ENCODE measurements around the gene USP15. TPM values are rescaled to one million over a fixed set of nuclear protein-coding genes. Genes with fewer than 3 reads are reported as not detected.

USP15 gene
- total and polyA plus RNA-seq, 2 of the 4 experiments (the other 2 are of a cell fraction), result 28.5 to 49.6 TPM

DNA sequence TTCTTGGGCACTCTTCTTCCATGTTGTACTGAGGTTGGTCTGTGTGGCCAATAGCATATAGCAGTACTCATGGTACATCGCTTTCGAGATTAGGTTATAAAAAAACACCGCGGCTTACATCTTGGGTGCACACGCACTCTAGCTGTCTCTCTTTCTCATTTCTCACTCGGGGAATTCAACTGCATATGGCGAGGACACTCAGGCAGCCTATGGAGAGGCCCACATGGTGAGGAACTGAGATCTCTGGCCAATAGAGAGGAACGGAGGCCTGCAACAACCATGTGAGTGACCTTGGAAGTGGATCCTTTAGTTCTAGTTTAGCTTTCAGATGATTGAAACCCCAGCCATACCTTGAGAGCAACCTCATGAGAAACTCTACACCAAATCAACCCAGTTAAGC, 45.6 kb downstream of the USP15 start:
- Histone ChIP-seq H2AK9ac (replicated peaks; ENCODE audit: low read depth, low read length, poor library complexity) (no peak overlapping the region), H4K8ac (ENCODE audit: low read depth in 2 of 2, low read length in 2 of 2) (no peak overlapping the region), H3K27me3 (ENCODE audit: control insufficient read depth, insufficient read depth, low read length) (no peaks in the 10 kb centered on the region), H3K9me1 (ENCODE audit: insufficient read depth, low read length) (peaks cover 3% of the 10 kb centered on the region; the same call in 1 of the 2 replicates), H3K18ac (ENCODE audit: low read depth, low read length) (no peak overlapping the region), H3K56ac (ENCODE audit: extremely low read depth, insufficient read depth, low read length) (no peak overlapping the region), H2BK15ac (ENCODE audit: low read depth, low read length) (no peak overlapping the region), H2BK120ac (ENCODE audit: low read depth, low read length) (no peak overlapping the region), H4K91ac (ENCODE audit: insufficient read depth, low read depth, low read length) (no peak overlapping the region), H2AFZ (replicated peaks; ENCODE audit: low read length, poor library complexity) (no peak overlapping the region), H2BK20ac (ENCODE audit: low read depth, low read length) (no peak overlapping the region), H3K27ac (ENCODE audit: insufficient read depth, low read length) (no peak overlapping the region), H4K5ac (ENCODE audit: low read depth, low read length) (no peak overlapping the region), H4K20me1 (ENCODE audit: insufficient read depth, low read length) (no peaks in the 10 kb centered on the region), H3K14ac (replicated peaks; ENCODE audit: low read depth, low read length) (no peak overlapping the region), H2AK5ac (ENCODE audit: low read depth, low read length) (no peak overlapping the region), H3K79me1 (ENCODE audit: low read depth in 1 of 2, low read length in 2 of 2) (peaks cover 18 to 32% of the 10 kb centered on the region in 2 experiments), H3K9me3 (ENCODE audit: control insufficient read depth, insufficient read depth, low read length) (peaks cover 5% of the 10 kb centered on the region; the same call in 1 of the 2 replicates), H2BK5ac (ENCODE audit: low read depth, low read length, poor library complexity, severe bottlenecking) (no peak overlapping the region), H3K4me2 (ENCODE audit: low read depth, low read length) (no peak overlapping the region), H3K4ac (ENCODE audit: low read depth, low read length) (no peak overlapping the region), H3K36me3 (ENCODE audit: control insufficient read depth, insufficient read depth, low read length) (peaks cover 14% of the 10 kb centered on the region), H3K23ac (ENCODE audit: low read depth, low read length) (no peak overlapping the region), H3K9ac (ENCODE audit: low read depth, low read length) (no peak overlapping the region), H3K4me1 (ENCODE audit: control insufficient read depth, insufficient read depth, low read length) (no peaks in the 10 kb centered on the region), H3K4me3 (ENCODE audit: insufficient read depth, low read depth, low read length) (no peak overlapping the region)
- no CpG with 5 or more reads among the region's 8 CpGs for WGBS, 2 experiments (ENCODE audit: extremely low coverage in 2 of 2, insufficient read length in 1 of 2)
- CTCF ChIA-PET, result no interaction called here
- in situ Hi-C loops (cut with MboI; ENCODE audit: low sequenced_read_pairs), result no loop called here
- intact Hi-C loops (cut with micrococcal nuclease), result no loop called here
- no TSS peak for BruUV-seq (replicated peaks)
- no peak for TF ChIP-seq CHD1 (IDR thresholded peaks at IDR 0.05; ENCODE audit: low read depth, low read length)
- TF ChIP-seq, protein P1, sequence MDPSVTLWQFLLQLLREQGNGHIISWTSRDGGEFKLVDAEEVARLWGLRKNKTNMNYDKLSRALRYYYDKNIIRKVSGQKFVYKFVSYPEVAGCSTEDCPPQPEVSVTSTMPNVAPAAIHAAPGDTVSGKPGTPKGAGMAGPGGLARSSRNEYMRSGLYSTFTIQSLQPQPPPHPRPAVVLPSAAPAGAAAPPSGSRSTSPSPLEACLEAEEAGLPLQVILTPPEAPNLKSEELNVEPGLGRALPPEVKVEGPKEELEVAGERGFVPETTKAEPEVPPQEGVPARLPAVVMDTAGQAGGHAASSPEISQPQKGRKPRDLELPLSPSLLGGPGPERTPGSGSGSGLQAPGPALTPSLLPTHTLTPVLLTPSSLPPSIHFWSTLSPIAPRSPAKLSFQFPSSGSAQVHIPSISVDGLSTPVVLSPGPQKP (IDR thresholded peaks at IDR 0.05; ENCODE audit: borderline replicate concordance, low read depth, low read length), result no peak
- TF ChIP-seq NFE2L2 (IDR thresholded peaks at IDR 0.05; ENCODE audit: low read depth, low read length), result no peak
- TF ChIP-seq MAZ (IDR thresholded peaks at IDR 0.05; ENCODE audit: borderline replicate concordance, low read depth, low read length), result no peak
- TF ChIP-seq MAFK (IDR thresholded peaks at IDR 0.05; ENCODE audit: low read depth, low read length), result no peak
- TF ChIP-seq, protein P2, sequence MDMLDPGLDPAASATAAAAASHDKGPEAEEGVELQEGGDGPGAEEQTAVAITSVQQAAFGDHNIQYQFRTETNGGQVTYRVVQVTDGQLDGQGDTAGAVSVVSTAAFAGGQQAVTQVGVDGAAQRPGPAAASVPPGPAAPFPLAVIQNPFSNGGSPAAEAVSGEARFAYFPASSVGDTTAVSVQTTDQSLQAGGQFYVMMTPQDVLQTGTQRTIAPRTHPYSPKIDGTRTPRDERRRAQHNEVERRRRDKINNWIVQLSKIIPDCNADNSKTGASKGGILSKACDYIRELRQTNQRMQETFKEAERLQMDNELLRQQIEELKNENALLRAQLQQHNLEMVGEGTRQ (IDR thresholded peaks at IDR 0.05; ENCODE audit: low read depth, low read length), result no peak
- no peak for TF ChIP-seq CEBPB (IDR thresholded peaks at IDR 0.05; ENCODE audit: low read depth, low read length)
- no peak for TF ChIP-seq MXI1 (IDR thresholded peaks at IDR 0.05; ENCODE audit: borderline replicate concordance, low read depth, low read length)
- no peak for TF ChIP-seq BHLHE40 (IDR thresholded peaks at IDR 0.05; ENCODE audit: low read depth, low read length)
- no peak for TF ChIP-seq RAD21 (IDR thresholded peaks at IDR 0.05; ENCODE audit: low read length)
- no peak for ATAC-seq (ENCODE audit: low read depth)
- dilution Hi-C loops (cut with HindIII; ENCODE audit: low sequenced_read_pairs, unreplicated experiment), result no loop called here
- no peak for DNase-seq
- POLR2A ChIA-PET (ENCODE audit: unreplicated experiment), result no interaction called here

Measured in IMR-90 (cell line).